ENCODE results near the gene ANO10.

GRCh38 chr3:43647331-43648166, 25.7 kb upstream of the ANO10 start:
- TF ChIP-seq POLR2AphosphoS5 (IDR thresholded peaks at IDR 0.05; ENCODE audit: low read depth, low read length) (no peak), SIN3A (IDR thresholded peaks at IDR 0.05; ENCODE audit: borderline replicate concordance, insufficient read depth, low read depth, low read length) (no peak), TCF7L2 (IDR thresholded peaks at IDR 0.05; ENCODE audit: low read depth, low read length) (no peak)
- TF ChIP-seq, protein P1, sequence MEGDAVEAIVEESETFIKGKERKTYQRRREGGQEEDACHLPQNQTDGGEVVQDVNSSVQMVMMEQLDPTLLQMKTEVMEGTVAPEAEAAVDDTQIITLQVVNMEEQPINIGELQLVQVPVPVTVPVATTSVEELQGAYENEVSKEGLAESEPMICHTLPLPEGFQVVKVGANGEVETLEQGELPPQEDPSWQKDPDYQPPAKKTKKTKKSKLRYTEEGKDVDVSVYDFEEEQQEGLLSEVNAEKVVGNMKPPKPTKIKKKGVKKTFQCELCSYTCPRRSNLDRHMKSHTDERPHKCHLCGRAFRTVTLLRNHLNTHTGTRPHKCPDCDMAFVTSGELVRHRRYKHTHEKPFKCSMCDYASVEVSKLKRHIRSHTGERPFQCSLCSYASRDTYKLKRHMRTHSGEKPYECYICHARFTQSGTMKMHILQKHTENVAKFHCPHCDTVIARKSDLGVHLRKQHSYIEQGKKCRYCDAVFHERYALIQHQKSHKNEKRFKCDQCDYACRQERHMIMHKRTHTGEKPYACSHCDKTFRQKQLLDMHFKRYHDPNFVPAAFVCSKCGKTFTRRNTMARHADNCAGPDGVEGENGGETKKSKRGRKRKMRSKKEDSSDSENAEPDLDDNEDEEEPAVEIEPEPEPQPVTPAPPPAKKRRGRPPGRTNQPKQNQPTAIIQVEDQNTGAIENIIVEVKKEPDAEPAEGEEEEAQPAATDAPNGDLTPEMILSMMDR (IDR thresholded peaks at IDR 0.05), result no peak

Data from Panc1 (cell line).